ENCODE data around the gene TMEM87B.
A peak's percentile ranks its signal among the peaks of the same experiment; 100 is the strongest.
"Not testable (repeated sequence)": the region's sequence is repeated elsewhere in the genome, so short reads cannot be mapped to it uniquely, and the experiment has no call there.

TMEM87B gene

GRCh38 chr2:112032689-112033465 lies 22.2 kb upstream of the TMEM87B start:
- H3K4me3 ChIP-seq (replicated peaks; ENCODE audit: low read depth, low read length), result no peak overlapping the region

GRCh38 chr2:112033600-112033999 lies 21.5 kb upstream of the TMEM87B start:
- TF ChIP-seq CTCF (IDR thresholded peaks at IDR 0.05; ENCODE audit: low read length, missing control alignments), result no peak
- DNase-seq (ENCODE audit: low read depth), result peak; percentile 82
- no peak overlapping the region for H3K4me3 ChIP-seq (replicated peaks; ENCODE audit: low read depth, low read length)

More at GRCh38 chr2:112032689-112033465, 22.2 kb upstream of the TMEM87B start:
- TF ChIP-seq CTCF (IDR thresholded peaks at IDR 0.05; ENCODE audit: low read length, missing control alignments), result peak; percentile 33
- DNase-seq (ENCODE audit: low read depth), result peak; percentile 84

- no peak for TF ChIP-seq CTCF (IDR thresholded peaks at IDR 0.05; ENCODE audit: low read length, missing control alignments)
Observed at GRCh38 chr2:112034924-112035323, 20.1 kb upstream of the TMEM87B start.

GRCh38 chr2:112035786-112036185 lies 19.3 kb upstream of the TMEM87B start:
- no peak for DNase-seq (ENCODE audit: low read depth)
- no peak overlapping the region for H3K4me3 ChIP-seq (replicated peaks; ENCODE audit: low read depth, low read length)
- TF ChIP-seq CTCF (IDR thresholded peaks at IDR 0.05; ENCODE audit: low read length, missing control alignments), result no peak

More at GRCh38 chr2:112034924-112035323, 20.1 kb upstream of the TMEM87B start:
- DNase-seq (ENCODE audit: low read depth), result no peak
- no peak overlapping the region for H3K4me3 ChIP-seq (replicated peaks; ENCODE audit: low read depth, low read length)

- not testable (repeated sequence) for DNase-seq (ENCODE audit: low read depth)
Observed at GRCh38 chr2:112039556-112039955, 15.5 kb upstream of the TMEM87B start.

GRCh38 chr2:112040066-112040465 lies 15.0 kb upstream of the TMEM87B start:
- H3K4me3 ChIP-seq (replicated peaks; ENCODE audit: low read depth, low read length); DNase-seq (ENCODE audit: low read depth): not testable (repeated sequence)

More at GRCh38 chr2:112039556-112039955, 15.5 kb upstream of the TMEM87B start:
- H3K4me3 ChIP-seq (replicated peaks; ENCODE audit: low read depth, low read length), result not testable (repeated sequence)

- H3K4me3 ChIP-seq (replicated peaks; ENCODE audit: low read depth, low read length); DNase-seq (ENCODE audit: low read depth): not testable (repeated sequence)
Observed at GRCh38 chr2:112041460-112041859, 13.6 kb upstream of the TMEM87B start.

GRCh38 chr2:112045446-112046014 lies 9.5 kb upstream of the TMEM87B start:
- no peak for TF ChIP-seq CTCF (IDR thresholded peaks at IDR 0.05; ENCODE audit: low read length, missing control alignments)
- no peak for DNase-seq (ENCODE audit: low read depth)

More at GRCh38 chr2:112045446-112046014, 9.5 kb upstream of the TMEM87B start:
- H3K4me3 ChIP-seq (replicated peaks; ENCODE audit: low read depth, low read length), result no peak overlapping the region
